PC-3 (cell line): ENCODE data around the gene SLC37A4.

Experiments used
- CTCF ChIP-seq: fragments of 300-600 bp; sonication (generic); conservative IDR thresholded peaks from 2 replicates; pipeline ENCODE4 v1.5.1; 2017; ENCODE audit warnings: antibody characterized with exemption, low read depth, mild to moderate bottlenecking, low read length
- EZH2phosphoT487 ChIP-seq: fragments of 300-600 bp; sonication (generic); IDR thresholded peaks from 2 replicates; pipeline ENCODE4 v1.6.1; 2018; ENCODE audit warnings: mild to moderate bottlenecking, antibody characterized with exemption, low read length, borderline replicate concordance

- TF ChIP-seq CTCF: no peak
- TF ChIP-seq EZH2phosphoT487: no peak
Measured at GRCh38 chr11:119052163-119052814, 21.6 kb upstream of the SLC37A4 start.
